Measurements from ENCODE around the gene ERG28. TPM values are rescaled to one million over a fixed set of nuclear protein-coding genes. Genes with fewer than 3 reads are reported as not detected.

Gene ERG28
- total RNA-seq, 1 experiment from 2014 or later, result 29.1 TPM

DNA sequence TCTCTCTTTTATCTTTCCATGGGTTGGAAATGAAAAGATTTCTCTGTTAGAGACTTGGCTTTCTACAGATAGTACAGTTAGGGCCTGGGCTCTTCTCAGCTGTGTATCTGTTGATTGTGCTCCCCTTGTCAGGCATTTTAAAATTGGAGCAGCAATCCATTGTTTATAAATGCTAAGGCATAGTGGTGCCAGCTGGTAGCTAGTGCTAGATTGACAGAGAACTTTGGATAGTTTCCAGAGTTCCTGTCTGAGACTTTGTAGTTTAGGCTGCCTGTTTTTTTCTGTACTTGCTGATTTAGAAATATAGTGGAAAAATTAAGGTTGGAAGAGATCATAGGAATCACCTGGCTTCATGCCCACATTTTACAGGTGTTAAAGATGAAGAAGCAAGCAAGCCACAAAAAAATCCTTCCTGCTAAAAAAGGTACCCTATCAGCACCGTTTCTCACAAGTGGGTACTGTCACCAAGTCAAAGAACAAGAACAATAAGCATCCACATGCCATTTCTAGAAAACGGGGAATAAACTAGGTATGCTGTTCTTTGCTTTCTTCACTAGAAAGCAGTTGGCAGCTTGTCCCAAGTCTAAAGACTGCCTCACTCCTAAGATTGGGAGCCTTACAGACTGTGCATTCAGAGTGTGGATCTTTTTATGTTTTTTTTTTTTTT, 6.6 kb upstream of the ERG28 start:
- Histone ChIP-seq H3K4ac (ENCODE audit: low read depth, low read length) (no peak overlapping the region), H3K27ac (ENCODE audit: insufficient read length, low read depth, low read length) (no peak overlapping the region), H2AK5ac (ENCODE audit: insufficient read length, low read length) (no peak overlapping the region), H2BK12ac (ENCODE audit: insufficient read length, low read depth, low read length) (no peak overlapping the region), H3K23me2 (ENCODE audit: insufficient read length, low read depth, low read length, poor library complexity, severe bottlenecking) (no peaks in the 10 kb centered on the region), H3K14ac (ENCODE audit: insufficient read depth, low read length) (no peak overlapping the region), H2BK20ac (ENCODE audit: low read depth, low read length, poor library complexity, severe bottlenecking) (no peak overlapping the region), H3K79me2 (ENCODE audit: insufficient read depth, low read length) (no peaks in the 10 kb centered on the region), H3K27me3 (ENCODE audit: insufficient read depth, low read length) (no peaks in the 10 kb centered on the region), H2AFZ (ENCODE audit: low read length) (no peak overlapping the region), H3K79me1 (ENCODE audit: insufficient read depth, low read depth, low read length, poor library complexity, severe bottlenecking) (no peaks in the 10 kb centered on the region), H3K9me3 (ENCODE audit: control insufficient read depth, low read depth, low read length) (no peaks in the 10 kb centered on the region), H2BK120ac (ENCODE audit: low read depth, low read length, poor library complexity, severe bottlenecking) (no peak overlapping the region), H4K20me1 (ENCODE audit: control insufficient read depth, insufficient read depth, insufficient read length) (no peaks in the 10 kb centered on the region), H4K5ac (ENCODE audit: insufficient read length, low read depth, low read length) (no peak overlapping the region), H4K8ac (replicated peaks; ENCODE audit: insufficient read length, low read depth, low read length) (no peak overlapping the region), H3T11ph (ENCODE audit: low read length) (no peak overlapping the region), H2BK15ac (ENCODE audit: low read depth, low read length) (no peak overlapping the region), H2BK5ac (ENCODE audit: insufficient read length, low read length) (no peak overlapping the region), H3K18ac (ENCODE audit: insufficient read length, low read depth, low read length) (no peak overlapping the region), H3K23ac (ENCODE audit: insufficient read length, low read depth, low read length) (no peak overlapping the region), H3K4me2 (ENCODE audit: insufficient read depth, insufficient read length, low read length) (no peak overlapping the region), H3K4me1 (ENCODE audit: insufficient read depth, low read length) (no peaks in the 10 kb centered on the region), H4K91ac (ENCODE audit: insufficient read length, low read depth, low read length) (no peak overlapping the region), H3K9ac (ENCODE audit: extremely low read depth, insufficient read length, low read length) (no peak overlapping the region), H3K56ac (ENCODE audit: insufficient read length, low read depth, low read length) (no peak overlapping the region)
- no peaks in the 10 kb centered on the region for H3K9me3 Mint-ChIP-seq
- H3K27me3 Mint-ChIP-seq (ENCODE audit: low read depth), result no peaks in the 10 kb centered on the region
- no peak overlapping the region for H3K4me3 Mint-ChIP-seq
- H3K36me3 Mint-ChIP-seq (ENCODE audit: insufficient read depth in 1 of 3, low read depth in 3 of 3), result peaks cover 14 to 46% (median 41%) of the 10 kb centered on the region in 3 experiments; a peak in 6 of 7 replicates
- TF ChIP-seq CTCF (conservative IDR thresholded peaks at IDR 0.05), result no peak
- no peaks in the 10 kb centered on the region; a peak in 1 of 4 replicates for H3K4me1 Mint-ChIP-seq
- no peak for DNase-seq
- no CpG with 5 or more reads among the region's 2 CpGs for WGBS (ENCODE audit: extremely low coverage, insufficient read length, low lambda C conversion rate)
- H3K27ac Mint-ChIP-seq, result no peak overlapping the region
